CD4-positive, alpha-beta T cell treated with Interleukin-12 subunit alpha and Interleukin-12 subunit beta, for 1 hour (primary cell): ENCODE data around the gene CHD6.

Experiments
- DNase-seq: peaks from one replicate; pipeline ENCODE4 v3.0.0-alpha.2; 2020

The CHD6 gene

GRCh38 chr20:41387444-41387851 is 230.7 kb downstream of the CHD6 start:
- DNase-seq, result no peak

- DNase-seq, result no peak
Observed at GRCh38 chr20:41386502-41387427, 231.4 kb downstream of the CHD6 start.

GRCh38 chr20:41382791-41383305 is 235.3 kb downstream of the CHD6 start:
- no peak for DNase-seq

GRCh38 chr20:41380551-41381193 is 237.5 kb downstream of the CHD6 start:
- DNase-seq, result no peak

- no peak for DNase-seq
Observed at GRCh38 chr20:41379551-41379950, 238.6 kb downstream of the CHD6 start.

GRCh38 chr20:41377275-41377674 is 240.9 kb downstream of the CHD6 start:
- DNase-seq, result no peak

- DNase-seq, result no peak
Observed at GRCh38 chr20:41376349-41376748, 241.8 kb downstream of the CHD6 start.

GRCh38 chr20:41375846-41376245 is 242.3 kb downstream of the CHD6 start:
- no peak for DNase-seq

- no peak for DNase-seq
Observed at GRCh38 chr20:41373931-41374920, 244.0 kb downstream of the CHD6 start.

GRCh38 chr20:41373251-41373783 is 244.9 kb downstream of the CHD6 start:
- no peak for DNase-seq

GRCh38 chr20:41371371-41371770 is 246.8 kb downstream of the CHD6 start:
- no peak for DNase-seq

- DNase-seq, result no peak
Observed at GRCh38 chr20:41370176-41370575, 248.0 kb downstream of the CHD6 start.

- DNase-seq, result no peak
Observed at GRCh38 chr20:41369673-41370072, 248.5 kb downstream of the CHD6 start.

GRCh38 chr20:41367956-41368355 is 250.2 kb downstream of the CHD6 start:
- DNase-seq, result no peak

- no peak for DNase-seq
Observed at GRCh38 chr20:41367393-41367695, 250.8 kb downstream of the CHD6 start.

GRCh38 chr20:41366546-41367392 is 251.4 kb downstream of the CHD6 start, which contains the start of gene EMILIN3:
Gene EMILIN3 (minus strand): TSS chr20:41366818. CDS start chr20:41366634, 184 bp downstream.
- no peak for DNase-seq

GRCh38 chr20:41365777-41366545 is 252.2 kb downstream of the CHD6 start:
- DNase-seq, result no peak

- no peak for DNase-seq
Observed at GRCh38 chr20:41364967-41365765, 253.0 kb downstream of the CHD6 start.

GRCh38 chr20:41364236-41364855 is 253.8 kb downstream of the CHD6 start:
- DNase-seq, result no peak
